ENCODE data around the gene GLCE.

Gene GLCE

DNA sequence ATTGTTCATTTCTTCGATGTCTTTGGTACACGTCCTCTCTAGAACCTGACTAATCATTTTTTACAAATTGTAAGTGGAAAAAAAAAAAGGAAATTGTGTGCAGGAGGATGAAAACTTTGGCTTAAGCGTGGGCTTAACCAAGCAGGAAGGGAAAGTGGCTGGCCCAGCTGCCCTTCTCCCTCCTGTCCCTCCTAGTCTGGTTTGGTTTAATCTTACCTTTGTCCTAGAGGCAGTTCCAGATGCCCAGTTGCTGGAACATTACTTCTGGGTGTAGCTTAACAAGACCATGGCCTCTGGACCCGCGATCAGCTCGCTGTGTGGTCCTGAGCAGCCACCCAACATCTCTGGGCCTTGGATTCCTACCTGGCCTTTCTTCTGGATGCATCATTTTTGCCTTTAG lies 153.7 kb downstream of the GLCE start:
- in situ Hi-C loops (cut with HindIII; ENCODE audit: low sequenced_read_pairs), result no loop called here

DNA sequence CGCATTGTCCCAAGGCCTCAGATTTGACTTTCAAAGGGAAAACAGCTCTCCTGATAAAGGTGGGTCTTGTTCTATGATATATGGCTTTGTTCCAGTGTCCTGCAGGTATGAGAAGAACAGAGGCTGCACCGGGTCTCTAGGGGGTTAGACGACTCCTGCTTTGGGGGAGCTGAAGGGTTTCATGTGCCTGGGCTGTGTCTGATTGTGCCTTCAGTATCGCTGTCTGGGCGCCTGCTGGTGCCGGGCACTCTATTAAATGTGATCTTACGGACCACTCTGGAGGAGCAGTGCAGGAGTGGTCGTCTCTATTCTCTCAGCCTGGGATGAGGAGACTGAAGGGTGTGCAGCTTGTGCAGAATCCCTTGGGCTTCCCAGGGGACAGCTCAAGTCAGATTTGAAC lies 154.3 kb downstream of the GLCE start:
- in situ Hi-C loops (cut with HindIII; ENCODE audit: low sequenced_read_pairs), result no loop called here

DNA sequence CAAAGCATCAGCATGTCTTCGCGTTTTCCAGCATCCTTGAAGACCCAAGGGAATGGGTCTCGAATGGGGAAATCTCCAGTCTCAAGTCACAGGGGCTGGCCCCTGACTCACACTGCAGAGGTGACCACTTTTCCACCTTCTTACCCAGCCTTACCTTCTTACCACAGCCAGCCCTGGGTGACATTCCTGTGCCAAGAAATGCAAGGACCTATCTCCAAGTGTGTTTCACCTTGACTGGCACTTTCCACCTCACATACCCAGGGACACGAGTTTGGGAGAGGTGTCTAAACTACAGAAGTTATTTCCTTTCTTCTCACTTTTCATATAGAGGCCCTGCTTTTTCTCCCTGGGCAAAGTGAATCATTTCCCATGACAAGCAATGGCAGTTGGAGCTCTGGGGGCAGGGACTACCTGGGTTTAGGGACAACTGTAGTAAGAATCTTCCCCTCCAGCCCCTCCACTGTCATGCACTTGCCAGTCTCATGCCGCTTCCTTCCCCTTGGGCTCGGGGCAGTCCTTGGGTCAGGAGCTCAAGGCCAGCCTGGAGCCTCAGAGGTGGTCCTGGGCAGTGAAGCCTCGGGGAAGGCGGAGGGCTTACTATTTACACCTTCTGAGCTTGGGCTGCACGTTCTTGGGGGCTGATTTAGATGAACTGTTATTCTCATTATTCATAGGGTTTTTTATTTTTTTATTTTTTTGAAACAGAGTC lies 155.1 kb downstream of the GLCE start:
- in situ Hi-C loops (cut with HindIII; ENCODE audit: low sequenced_read_pairs), result no loop called here

- in situ Hi-C loops (cut with HindIII; ENCODE audit: low sequenced_read_pairs), result no loop called here
Measured at GRCh38 chr15:69316291-69316690, 155.9 kb downstream of the GLCE start.

DNA sequence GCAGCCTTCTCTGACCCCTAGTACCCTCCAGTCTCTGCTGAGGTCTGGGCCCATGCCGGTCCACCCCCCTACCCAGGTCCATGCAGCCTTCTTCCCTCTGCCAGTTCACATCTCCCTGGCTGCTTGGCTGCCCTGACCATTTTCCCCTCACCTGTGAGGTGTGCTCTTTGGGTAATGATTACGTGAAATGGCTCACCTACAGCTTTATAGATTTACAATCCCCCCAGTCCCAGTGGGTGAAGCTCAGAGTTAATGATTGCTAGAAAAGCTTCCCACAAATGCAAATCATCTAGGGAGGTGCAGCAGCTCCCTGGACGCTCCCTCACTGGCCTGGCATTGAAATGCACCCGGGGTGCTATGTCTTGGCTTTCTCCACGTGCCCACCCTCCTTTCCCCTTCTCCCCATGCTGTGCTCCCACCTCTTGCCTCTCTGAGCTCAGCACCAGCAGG lies 157.0 kb downstream of the GLCE start:
- in situ Hi-C loops (cut with HindIII; ENCODE audit: low sequenced_read_pairs), result no loop called here

- in situ Hi-C loops (cut with HindIII; ENCODE audit: low sequenced_read_pairs), result no loop called here
Measured at GRCh38 chr15:69318033-69318432, 157.6 kb downstream of the GLCE start.

DNA sequence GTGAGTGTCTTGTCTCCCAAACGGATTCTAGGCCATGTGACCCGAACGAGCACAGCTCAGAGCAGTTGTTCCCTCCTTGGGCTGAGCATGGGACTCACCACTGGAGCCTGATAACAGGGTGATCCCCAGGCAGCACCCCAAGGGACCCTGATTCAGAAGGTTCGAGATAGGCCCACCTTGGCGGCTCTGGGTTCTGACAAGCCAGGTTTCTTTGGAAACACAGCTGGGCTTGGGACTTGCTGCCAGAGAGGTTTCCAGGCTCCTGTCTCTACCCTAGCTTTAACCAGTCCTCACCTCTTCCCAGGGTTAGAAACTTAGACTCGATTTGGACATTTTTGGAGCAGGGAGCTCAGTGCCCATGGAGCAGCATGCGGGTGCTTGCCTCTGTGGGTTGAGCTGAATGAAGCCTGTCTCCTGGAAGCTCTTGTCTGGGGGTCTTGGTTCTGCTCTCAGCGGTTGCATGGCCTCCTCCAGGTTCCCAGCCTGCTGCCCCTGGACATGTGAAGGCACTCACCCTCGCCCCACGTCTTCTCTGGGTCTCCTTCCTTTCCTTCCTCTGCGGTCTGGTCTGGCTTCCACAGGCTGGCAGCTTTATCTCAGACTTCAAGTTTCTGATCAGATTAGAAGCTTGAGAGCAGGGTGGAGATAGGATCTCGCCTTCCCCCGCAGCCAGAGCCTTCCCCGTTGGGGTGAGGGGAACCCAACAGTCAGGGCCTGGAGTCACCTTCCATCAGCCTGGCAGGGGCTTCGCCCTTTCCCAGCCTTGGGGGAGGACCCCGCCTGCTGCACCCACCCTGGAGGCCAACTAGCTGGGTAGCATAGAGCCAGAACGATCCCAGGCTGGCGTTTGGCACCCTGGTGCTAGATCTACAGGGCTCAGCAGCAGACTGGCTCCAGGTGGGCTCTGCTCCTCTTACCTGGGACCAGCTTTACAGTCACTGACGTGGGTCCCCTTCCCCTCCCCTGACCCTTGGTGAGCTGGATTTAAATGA lies 159.2 kb downstream of the GLCE start:
- in situ Hi-C loops (cut with HindIII; ENCODE audit: low sequenced_read_pairs), result no loop called here

DNA sequence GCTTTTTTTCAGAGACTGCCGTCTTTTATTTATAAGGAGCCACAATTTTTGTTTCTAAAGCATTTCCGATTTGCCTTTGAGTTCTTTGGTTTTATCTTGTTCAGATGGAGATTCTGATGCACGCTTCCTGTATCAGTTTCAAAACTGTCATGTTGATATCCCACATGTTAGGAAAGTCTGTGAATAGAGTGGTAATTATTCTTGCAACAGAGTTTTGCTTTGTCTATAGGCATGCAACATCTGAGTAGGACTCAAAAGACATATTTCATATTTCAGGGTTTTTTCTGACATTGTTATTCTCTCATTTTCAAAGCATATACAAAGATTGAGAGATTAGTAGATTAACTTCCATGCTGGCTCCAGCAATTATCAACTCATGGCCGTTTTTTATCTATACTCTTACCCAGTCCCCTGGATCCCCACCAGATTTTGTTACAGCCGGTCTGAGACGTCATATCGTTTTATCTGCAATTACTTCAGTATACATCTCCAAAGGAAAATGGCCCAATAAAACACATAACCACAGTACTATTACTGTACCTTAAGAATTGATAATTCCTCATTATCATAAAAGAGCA lies 160.6 kb downstream of the GLCE start:
- in situ Hi-C loops (cut with HindIII; ENCODE audit: low sequenced_read_pairs), result no loop called here
